C4-2B (cell line): ENCODE data around the gene ATP5F1E.

ENCODE experiments used
- CTCF ChIP-seq: fragments of 450-650 bp; conservative IDR thresholded peaks from 2 replicates; pipeline ENCODE4 v1.5.1; 2017; ENCODE audit warnings: mild to moderate bottlenecking
- ZFX ChIP-seq: fragments of 450-650 bp; IDR thresholded peaks from 2 replicates; pipeline ENCODE4 v1.6.1; 2017

DNA sequence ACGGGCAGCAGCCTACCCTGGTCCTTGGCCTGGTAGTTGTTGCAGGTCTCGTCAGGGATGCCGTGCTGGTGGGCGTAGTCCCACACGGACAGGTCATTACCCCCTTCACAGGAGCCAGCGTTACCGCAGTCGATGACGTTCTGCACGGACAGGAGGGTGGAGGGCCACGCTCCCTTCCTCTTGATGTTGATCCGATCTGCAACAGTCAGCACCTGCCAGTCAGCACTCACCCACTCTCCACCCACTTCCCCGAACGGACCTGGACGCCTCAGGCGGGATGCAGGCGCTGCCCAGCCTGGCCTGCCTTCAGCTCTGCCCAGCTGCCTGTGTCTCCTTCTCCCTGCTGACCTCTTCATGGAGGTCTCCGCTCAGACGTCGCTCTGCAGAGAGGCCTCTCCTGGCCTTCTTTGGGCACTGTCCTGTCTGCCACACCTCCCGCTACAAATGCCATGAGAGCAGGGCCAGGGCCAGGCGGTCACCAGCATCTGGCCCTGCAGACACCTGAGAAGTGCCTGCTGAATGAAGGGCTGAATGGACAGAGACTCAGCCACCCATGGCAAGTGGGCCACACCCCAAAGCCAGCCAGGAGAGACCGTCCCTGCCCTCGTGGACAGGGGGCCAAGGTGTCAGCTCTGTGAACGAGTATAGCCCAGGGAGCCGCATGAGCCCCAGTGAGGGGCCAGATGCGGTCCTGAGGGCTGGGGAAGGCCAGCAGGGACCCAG is 30.5 kb downstream of the ATP5F1E start:
- TF ChIP-seq CTCF, result no peak
- TF ChIP-seq ZFX, result no peak
